HG02588 (cell line): Measurements from ENCODE around the gene ADCK2.
"Not testable (repeated sequence)": the region's sequence is repeated elsewhere in the genome, so short reads cannot be mapped to it uniquely, and the experiment has no call there.

ENCODE experiments used
- ATAC-seq: cut with Tn5 transposase; IDR thresholded peaks from one replicate; pipeline ENCODE4 v1.9.1; 2021; ENCODE audit warnings: mild to moderate bottlenecking, moderate library complexity; ENCODE audit not compliant: unreplicated experiment

Gene ADCK2

GRCh38 chr7:140734096-140734495, 61.4 kb downstream of the ADCK2 start:
- no peak for ATAC-seq

DNA sequence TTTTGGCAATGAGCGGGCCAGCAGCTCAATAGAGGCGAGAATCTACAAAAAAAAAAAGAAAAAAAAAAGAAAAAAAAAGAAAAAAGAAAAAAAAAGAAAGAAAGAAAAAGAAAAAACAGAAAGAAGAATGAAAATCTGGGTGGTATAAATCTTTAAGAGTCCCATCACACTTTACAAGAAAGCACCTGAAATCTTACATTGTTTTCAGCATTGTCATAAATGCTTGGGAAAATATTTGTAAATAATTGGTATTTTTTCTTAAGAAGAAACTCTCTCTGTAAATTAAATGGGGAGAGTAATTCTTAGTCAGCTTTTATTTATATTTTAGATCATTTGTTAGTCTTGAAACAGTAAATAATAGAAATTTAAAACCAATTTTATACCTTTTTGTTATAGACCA, 62.0 kb downstream of the ADCK2 start:
- ATAC-seq = no peak

- ATAC-seq = no peak
Measured at GRCh38 chr7:140738280-140738679, 65.5 kb downstream of the ADCK2 start.

DNA sequence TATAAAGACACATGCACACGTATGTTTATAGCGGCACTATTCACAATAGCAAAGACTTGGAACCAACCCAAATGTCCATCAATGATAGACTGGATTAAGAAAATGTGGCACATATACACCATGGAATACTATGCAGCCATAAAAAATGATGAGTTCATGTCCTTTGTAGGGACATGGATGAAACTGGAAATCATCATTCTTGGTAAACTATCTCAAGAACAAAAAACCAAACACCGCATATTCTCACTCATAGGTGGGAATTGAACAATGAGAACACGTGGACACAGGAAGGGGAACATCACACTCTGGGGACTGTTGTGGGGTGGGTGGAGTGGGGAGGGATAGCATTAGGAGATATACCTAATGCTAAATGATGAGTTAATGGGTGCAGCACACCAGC, 70.5 kb downstream of the ADCK2 start:
- ATAC-seq = not testable (repeated sequence)

GRCh38 chr7:140744005-140744404, 71.3 kb downstream of the ADCK2 start:
- ATAC-seq = no peak
